GM12878 (cell line): Measurements from ENCODE around the gene GNG3. TPM values are rescaled to one million over a fixed set of nuclear protein-coding genes. Genes with fewer than 3 reads are reported as not detected.
A peak's percentile ranks its signal among the peaks of the same experiment; 100 is the strongest.

Experiments
- EP300 ChIP-seq, 2 experiments: fragments of 150-350 bp in 1 of 2; IDR thresholded peaks; 2 replicates each; pipeline ENCODE4 v1.6.1; 2011 to 2012; ENCODE audit warnings: low read depth in 2 of 2, low read length in 2 of 2, borderline replicate concordance in 1 of 2, improper control_type of control experiment in 1 of 2, inconsistent platforms in 1 of 2; ENCODE audit not compliant: control insufficient read depth in 1 of 2
- ESRRA ChIP-seq: IDR thresholded peaks from 2 replicates; pipeline ENCODE4 v1.6.1; 2012; ENCODE audit warnings: mild to moderate bottlenecking, low read length, improper control_type of control experiment
- GATAD2B ChIP-seq: fragments of 450-650 bp; conservative IDR thresholded peaks from 2 replicates; pipeline ENCODE4 v1.6.1; 2017; ENCODE audit warnings: low read depth, mild to moderate bottlenecking, moderate library complexity
- IKZF1 ChIP-seq: fragments of 450-650 bp; conservative IDR thresholded peaks from 2 replicates; pipeline ENCODE4 v1.6.1; 2017; ENCODE audit warnings: antibody characterized with exemption, mild to moderate bottlenecking
- KLF5 ChIP-seq: fragments of 450-650 bp; IDR thresholded peaks from 2 replicates; pipeline ENCODE4 v1.6.1; 2014; ENCODE audit warnings: mild to moderate bottlenecking; ENCODE audit not compliant: partially characterized antibody
- MEF2A ChIP-seq: IDR thresholded peaks from 2 replicates; pipeline ENCODE4 v1.6.1; 2011; ENCODE audit warnings: low read depth, mild to moderate bottlenecking, low read length, moderate library complexity; ENCODE audit not compliant: insufficient read depth
- MTA2 ChIP-seq: fragments of 450-650 bp; IDR thresholded peaks from 2 replicates; pipeline ENCODE4 v1.6.1; 2016; ENCODE audit warnings: low read depth, mild to moderate bottlenecking, moderate library complexity
- NFXL1 ChIP-seq: fragments of 450-650 bp; IDR thresholded peaks from 2 replicates; pipeline ENCODE4 v1.6.1; 2017; ENCODE audit warnings: antibody characterized with exemption, mild to moderate bottlenecking, borderline replicate concordance
- NR2C1 ChIP-seq: fragments of 450-650 bp; IDR thresholded peaks from 2 replicates; pipeline ENCODE4 v1.6.1; 2017; ENCODE audit warnings: antibody characterized with exemption, mild to moderate bottlenecking, moderate library complexity
- NRF1 ChIP-seq: conservative IDR thresholded peaks from 2 replicates; pipeline ENCODE4 v1.6.1; 2011; ENCODE audit warnings: mild to moderate bottlenecking, low read depth, low read length, improper control_type of control experiment
- PML ChIP-seq: IDR thresholded peaks from 2 replicates; pipeline ENCODE4 v1.6.1; 2012; ENCODE audit warnings: low read length, inconsistent platforms
- RB1 ChIP-seq: fragments of 450-650 bp; formaldehyde crosslinking; IDR thresholded peaks from 2 replicates; pipeline ENCODE4 v1.6.1; 2017; ENCODE audit warnings: mild to moderate bottlenecking, borderline replicate concordance
- RCOR1 ChIP-seq: conservative IDR thresholded peaks from 2 replicates; pipeline ENCODE4 v1.6.1; 2012; ENCODE audit warnings: low read depth, low read length, improper control_type of control experiment
- STAT1 ChIP-seq: fragments of 450-650 bp; conservative IDR thresholded peaks from 2 replicates; pipeline ENCODE4 v1.6.1; 2014; ENCODE audit warnings: antibody characterized with exemption, mild to moderate bottlenecking
- YBX1 ChIP-seq: fragments of 450-650 bp; IDR thresholded peaks from 2 replicates; pipeline ENCODE4 v1.6.1; 2016; ENCODE audit warnings: antibody characterized with exemption
- ZNF207 ChIP-seq: fragments of 450-650 bp; IDR thresholded peaks from 2 replicates; pipeline ENCODE4 v1.6.1; 2014; ENCODE audit warnings: antibody characterized with exemption, mild to moderate bottlenecking, borderline replicate concordance
- polyA plus RNA-seq, 11 experiments: library from polyadenylated mRNA; depleted of rRNA in 4 of 11; unstranded in 6 of 11; stranded (reverse) in 5 of 11; fragments of >200 nt; fragmentation: Nextera tagmentation in 4 of 11; fragmentation: Illumina TruSeq in 1 of 11; extraction: Ambion mirVana in 4 of 11; extraction: Trizol in 1 of 11; gene quantifications; 1 replicate in 1 of 11; 2 replicates in 10 of 11; pipeline versions ENCODE4 v1.2.1 to v1.2.3, GENCODE V29; 2011 to 2016; ENCODE audit warnings: inconsistent platforms in 2 of 11, missing spikeins in 2 of 11, low read depth in 1 of 11
- total RNA-seq, 4 experiments: library from RNA; depleted of rRNA in 3 of 4; stranded (reverse); fragments of >200 nt in 3 of 4; fragmentation: Illumina TruSeq in 1 of 4; extraction: Trizol in 1 of 4; gene quantifications; 2 replicates each; pipeline versions ENCODE4 v1.2.1 to v1.2.3, GENCODE V29; 2013 to 2021
- TF ChIP-seq, protein P1 (sequence below): fragments of 450-650 bp; IDR thresholded peaks from 2 replicates; pipeline ENCODE4 v1.6.1; 2018; ENCODE audit warnings: mild to moderate bottlenecking, low read depth, moderate library complexity; ENCODE audit not compliant: partially characterized antibody
- TF ChIP-seq, protein P2 (sequence below): IDR thresholded peaks from 2 replicates; pipeline ENCODE4 v1.6.1; 2012; ENCODE audit warnings: low read length, inconsistent platforms
- TF ChIP-seq, protein P3 (sequence below): fragments of 450-650 bp; formaldehyde crosslinking; IDR thresholded peaks from 2 replicates; pipeline ENCODE4 v1.5.0; 2022; ENCODE audit warnings: mild to moderate bottlenecking, missing genetic modification characterization
- TF ChIP-seq, protein P4 (sequence below): IDR thresholded peaks from 2 replicates; pipeline ENCODE4 v1.6.1; 2011; ENCODE audit warnings: low read depth, mild to moderate bottlenecking, low read length, moderate library complexity, borderline replicate concordance; ENCODE audit errors: extremely low read depth

The GNG3 gene
- total and polyA plus RNA-seq, 10 of the 15 experiments (the other 5 are each of a cell fraction or from before 2014, with no cell fraction given): 0.27 to 0.83 (median 0.57) TPM; not detected in 5

DNA sequence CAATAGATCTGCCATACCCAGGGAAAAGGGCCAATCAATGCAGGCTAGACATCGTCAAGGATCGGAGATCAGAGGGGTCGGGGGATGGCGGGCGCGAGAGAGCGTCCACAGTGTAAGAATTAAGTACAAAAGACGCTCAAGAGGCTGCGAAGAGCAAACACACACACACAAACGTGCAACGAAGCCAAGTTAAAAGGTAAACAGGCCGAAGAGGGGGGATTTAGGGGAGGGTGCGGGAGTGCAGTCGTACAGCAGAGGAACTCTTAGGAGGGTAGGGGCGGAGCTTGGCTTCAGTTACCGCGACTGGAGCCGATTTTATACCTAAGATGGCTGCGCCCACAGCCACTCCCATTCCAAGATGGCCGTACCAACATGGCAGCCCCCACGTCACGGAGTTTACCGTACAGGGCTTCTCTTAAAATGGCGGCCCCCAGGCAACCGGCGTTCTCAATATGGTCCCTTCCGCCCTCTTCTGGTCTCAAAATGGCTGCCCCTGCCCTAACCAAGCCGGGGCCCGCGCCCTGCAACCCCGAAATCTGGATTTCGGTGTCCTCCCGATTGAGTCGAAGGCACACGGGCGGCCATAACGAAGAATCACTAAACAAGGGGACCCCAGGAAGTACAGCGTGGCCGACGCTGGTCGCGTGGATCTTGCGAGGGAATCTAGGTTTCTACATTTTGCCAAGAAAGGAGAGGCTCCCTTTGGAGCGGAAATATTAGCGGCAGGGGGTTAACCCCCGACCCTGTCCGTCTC, 1.9 kb downstream of the GNG3 start (continued):
- TF ChIP-seq, protein P1, sequence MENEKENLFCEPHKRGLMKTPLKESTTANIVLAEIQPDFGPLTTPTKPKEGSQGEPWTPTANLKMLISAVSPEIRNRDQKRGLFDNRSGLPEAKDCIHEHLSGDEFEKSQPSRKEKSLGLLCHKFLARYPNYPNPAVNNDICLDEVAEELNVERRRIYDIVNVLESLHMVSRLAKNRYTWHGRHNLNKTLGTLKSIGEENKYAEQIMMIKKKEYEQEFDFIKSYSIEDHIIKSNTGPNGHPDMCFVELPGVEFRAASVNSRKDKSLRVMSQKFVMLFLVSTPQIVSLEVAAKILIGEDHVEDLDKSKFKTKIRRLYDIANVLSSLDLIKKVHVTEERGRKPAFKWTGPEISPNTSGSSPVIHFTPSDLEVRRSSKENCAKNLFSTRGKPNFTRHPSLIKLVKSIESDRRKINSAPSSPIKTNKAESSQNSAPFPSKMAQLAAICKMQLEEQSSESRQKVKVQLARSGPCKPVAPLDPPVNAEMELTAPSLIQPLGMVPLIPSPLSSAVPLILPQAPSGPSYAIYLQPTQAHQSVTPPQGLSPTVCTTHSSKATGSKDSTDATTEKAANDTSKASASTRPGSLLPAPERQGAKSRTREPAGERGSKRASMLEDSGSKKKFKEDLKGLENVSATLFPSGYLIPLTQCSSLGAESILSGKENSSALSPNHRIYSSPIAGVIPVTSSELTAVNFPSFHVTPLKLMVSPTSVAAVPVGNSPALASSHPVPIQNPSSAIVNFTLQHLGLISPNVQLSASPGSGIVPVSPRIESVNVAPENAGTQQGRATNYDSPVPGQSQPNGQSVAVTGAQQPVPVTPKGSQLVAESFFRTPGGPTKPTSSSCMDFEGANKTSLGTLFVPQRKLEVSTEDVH: no peak
- TF ChIP-seq, protein P2, sequence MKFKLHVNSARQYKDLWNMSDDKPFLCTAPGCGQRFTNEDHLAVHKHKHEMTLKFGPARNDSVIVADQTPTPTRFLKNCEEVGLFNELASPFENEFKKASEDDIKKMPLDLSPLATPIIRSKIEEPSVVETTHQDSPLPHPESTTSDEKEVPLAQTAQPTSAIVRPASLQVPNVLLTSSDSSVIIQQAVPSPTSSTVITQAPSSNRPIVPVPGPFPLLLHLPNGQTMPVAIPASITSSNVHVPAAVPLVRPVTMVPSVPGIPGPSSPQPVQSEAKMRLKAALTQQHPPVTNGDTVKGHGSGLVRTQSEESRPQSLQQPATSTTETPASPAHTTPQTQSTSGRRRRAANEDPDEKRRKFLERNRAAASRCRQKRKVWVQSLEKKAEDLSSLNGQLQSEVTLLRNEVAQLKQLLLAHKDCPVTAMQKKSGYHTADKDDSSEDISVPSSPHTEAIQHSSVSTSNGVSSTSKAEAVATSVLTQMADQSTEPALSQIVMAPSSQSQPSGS: no peak
- TF ChIP-seq EP300 (IDR thresholded peaks at IDR 0.05; ENCODE audit: borderline replicate concordance in 1 of 2, control insufficient read depth in 1 of 2, low read depth in 2 of 2, low read length in 2 of 2): peak in 1 of 2 experiments; percentile 32; a peak in 1 of 4 replicates
- no peak for TF ChIP-seq NRF1
- TF ChIP-seq RB1: peak; percentile 52; the same call in 1 of the 2 replicates
- 0 out of 2 replicates have a peak, but pooled peaks have one; percentile 89 for TF ChIP-seq STAT1
- peak; percentile 95 for TF ChIP-seq NR2C1
- TF ChIP-seq, protein P3, sequence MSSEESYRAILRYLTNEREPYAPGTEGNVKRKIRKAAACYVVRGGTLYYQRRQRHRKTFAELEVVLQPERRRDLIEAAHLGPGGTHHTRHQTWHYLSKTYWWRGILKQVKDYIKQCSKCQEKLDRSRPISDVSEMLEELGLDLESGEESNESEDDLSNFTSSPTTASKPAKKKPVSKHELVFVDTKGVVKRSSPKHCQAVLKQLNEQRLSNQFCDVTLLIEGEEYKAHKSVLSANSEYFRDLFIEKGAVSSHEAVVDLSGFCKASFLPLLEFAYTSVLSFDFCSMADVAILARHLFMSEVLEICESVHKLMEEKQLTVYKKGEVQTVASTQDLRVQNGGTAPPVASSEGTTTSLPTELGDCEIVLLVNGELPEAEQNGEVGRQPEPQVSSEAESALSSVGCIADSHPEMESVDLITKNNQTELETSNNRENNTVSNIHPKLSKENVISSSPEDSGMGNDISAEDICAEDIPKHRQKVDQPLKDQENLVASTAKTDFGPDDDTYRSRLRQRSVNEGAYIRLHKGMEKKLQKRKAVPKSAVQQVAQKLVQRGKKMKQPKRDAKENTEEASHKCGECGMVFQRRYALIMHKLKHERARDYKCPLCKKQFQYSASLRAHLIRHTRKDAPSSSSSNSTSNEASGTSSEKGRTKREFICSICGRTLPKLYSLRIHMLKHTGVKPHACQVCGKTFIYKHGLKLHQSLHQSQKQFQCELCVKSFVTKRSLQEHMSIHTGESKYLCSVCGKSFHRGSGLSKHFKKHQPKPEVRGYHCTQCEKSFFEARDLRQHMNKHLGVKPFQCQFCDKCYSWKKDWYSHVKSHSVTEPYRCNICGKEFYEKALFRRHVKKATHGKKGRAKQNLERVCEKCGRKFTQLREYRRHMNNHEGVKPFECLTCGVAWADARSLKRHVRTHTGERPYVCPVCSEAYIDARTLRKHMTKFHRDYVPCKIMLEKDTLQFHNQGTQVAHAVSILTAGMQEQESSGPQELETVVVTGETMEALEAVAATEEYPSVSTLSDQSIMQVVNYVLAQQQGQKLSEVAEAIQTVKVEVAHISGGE (CRISPR knock-in tag): peak; percentile 5; the same call in 1 of the 2 replicates
- TF ChIP-seq GATAD2B: 0 out of 2 replicates have a peak, but pooled peaks have one; percentile 43
- TF ChIP-seq ESRRA: peak; percentile 93; the same call in 1 of the 2 replicates
- no peak for TF ChIP-seq YBX1
- TF ChIP-seq PML: peak; percentile 97; the same call in 1 of the 2 replicates
- TF ChIP-seq MTA2: 0 out of 2 replicates have a peak, but pooled peaks have one; percentile 9
- peak; percentile 81 for TF ChIP-seq IKZF1
- peak; percentile 63 for TF ChIP-seq KLF5
- peak; percentile 92 for TF ChIP-seq ZNF207
- peak; percentile 32; the same call in 1 of the 2 replicates for TF ChIP-seq MEF2A
- peak; percentile 100 for TF ChIP-seq RCOR1
- TF ChIP-seq, protein P4, sequence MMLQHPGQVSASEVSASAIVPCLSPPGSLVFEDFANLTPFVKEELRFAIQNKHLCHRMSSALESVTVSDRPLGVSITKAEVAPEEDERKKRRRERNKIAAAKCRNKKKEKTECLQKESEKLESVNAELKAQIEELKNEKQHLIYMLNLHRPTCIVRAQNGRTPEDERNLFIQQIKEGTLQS: peak; percentile 43; the same call in 1 of the 2 replicates
- no peak for TF ChIP-seq NFXL1
